ENCODE measurements around the gene TMEM72.

DNA sequence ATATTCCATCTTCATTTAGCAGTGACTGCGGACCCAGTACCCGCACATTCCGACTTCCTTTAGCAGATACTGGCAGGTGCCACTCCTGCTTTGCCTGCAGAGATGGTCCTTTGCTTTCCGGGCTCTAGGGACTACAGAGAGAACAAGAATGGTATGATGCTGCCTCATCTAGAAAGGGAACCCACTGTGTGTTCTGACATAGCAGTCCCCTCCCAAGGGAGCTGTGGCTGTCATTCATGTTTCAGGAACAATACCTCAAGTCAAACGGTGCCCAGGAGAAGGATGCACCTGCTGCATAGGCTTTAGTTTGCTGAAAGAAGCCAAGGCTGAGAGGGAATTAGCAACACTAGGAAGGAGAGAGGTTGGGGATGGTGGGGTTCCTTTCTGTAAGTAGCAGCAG, 15.9 kb upstream of the TMEM72 start:
- TF ChIP-seq HMGXB4 (CRISPR knock-in tag; IDR thresholded peaks at IDR 0.05; ENCODE audit: borderline replicate concordance) = no peak
- no peak for TF ChIP-seq CTCF (IDR thresholded peaks at IDR 0.05)
- no peak for TF ChIP-seq CBX2 (IDR thresholded peaks at IDR 0.05; ENCODE audit: borderline replicate concordance, low read depth)
- no peak for TF ChIP-seq HOXA7 (CRISPR knock-in tag; IDR thresholded peaks at IDR 0.05)
- TF ChIP-seq MAFK (IDR thresholded peaks at IDR 0.05; ENCODE audit: partially characterized antibody) = no peak
- TF ChIP-seq RNF2 (IDR thresholded peaks at IDR 0.05; ENCODE audit: borderline replicate concordance, low read depth) = no peak
- no peak for TF ChIP-seq CHD4 (IDR thresholded peaks at IDR 0.05; ENCODE audit: borderline replicate concordance)
- no peak for TF ChIP-seq NPAS2 (CRISPR knock-in tag; IDR thresholded peaks at IDR 0.05; ENCODE audit: borderline replicate concordance)
- no peak for TF ChIP-seq POLR2A (IDR thresholded peaks at IDR 0.05; ENCODE audit: low read length)
- no peak for TF ChIP-seq RAD21 (conservative IDR thresholded peaks at IDR 0.05 in 1 of 2, IDR thresholded peaks at IDR 0.05 in 1 of 2)
- TF ChIP-seq, protein P1, sequence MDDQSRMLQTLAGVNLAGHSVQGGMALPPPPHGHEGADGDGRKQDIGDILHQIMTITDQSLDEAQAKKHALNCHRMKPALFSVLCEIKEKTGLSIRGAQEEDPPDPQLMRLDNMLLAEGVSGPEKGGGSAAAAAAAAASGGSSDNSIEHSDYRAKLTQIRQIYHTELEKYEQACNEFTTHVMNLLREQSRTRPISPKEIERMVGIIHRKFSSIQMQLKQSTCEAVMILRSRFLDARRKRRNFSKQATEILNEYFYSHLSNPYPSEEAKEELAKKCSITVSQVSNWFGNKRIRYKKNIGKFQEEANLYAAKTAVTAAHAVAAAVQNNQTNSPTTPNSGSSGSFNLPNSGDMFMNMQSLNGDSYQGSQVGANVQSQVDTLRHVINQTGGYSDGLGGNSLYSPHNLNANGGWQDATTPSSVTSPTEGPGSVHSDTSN (IDR thresholded peaks at IDR 0.05) = no peak
